ENCODE results near the gene SLC12A7. TPM values are rescaled to one million over a fixed set of nuclear protein-coding genes. Genes with fewer than 3 reads are reported as not detected.

SLC12A7 gene
- total and polyA plus RNA-seq, 9 donors: 5.9 to 33.9 (median 23.0) TPM

- intact Hi-C loops (cut with DNase I): no loop called here
Observed at GRCh38 chr5:1068895-1069719, 42.8 kb downstream of the SLC12A7 start.

DNA sequence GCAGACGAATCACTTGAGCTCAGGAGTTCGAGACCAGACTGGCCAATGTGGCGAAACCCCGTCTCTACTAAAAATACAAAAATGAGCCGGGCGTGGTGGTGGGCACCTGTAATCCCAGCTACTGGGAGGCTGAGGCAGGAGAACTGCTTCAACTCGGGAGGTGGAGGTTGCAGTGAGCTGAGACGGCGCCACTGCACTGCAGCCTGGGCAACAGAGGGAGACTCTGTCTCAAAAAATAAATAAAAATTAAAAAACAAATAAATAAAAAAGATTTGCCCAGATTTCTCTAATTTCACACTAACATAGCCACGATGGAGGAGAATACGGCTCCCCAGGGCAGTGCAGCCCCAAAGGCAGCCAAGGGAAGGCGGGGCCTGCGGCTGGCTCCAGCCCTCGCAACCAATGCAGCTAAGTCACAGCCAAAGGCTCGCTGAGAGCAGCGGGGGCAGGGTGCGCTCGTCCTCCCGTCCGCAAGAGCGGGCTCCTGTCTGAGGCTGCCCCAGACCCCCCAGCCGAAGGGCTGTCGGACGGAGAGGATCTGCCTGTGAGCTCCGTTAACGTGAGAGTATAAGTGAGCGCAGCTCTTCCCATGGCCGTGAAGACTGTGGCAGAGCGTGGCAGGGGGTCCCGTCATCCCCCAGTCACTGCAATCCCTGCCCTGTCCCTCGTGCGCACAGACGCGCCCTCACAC is 43.5 kb downstream of the SLC12A7 start:
- Histone ChIP-seq H3K4me3 (no peak overlapping the region), H3K9me3 (no peaks in the 10 kb centered on the region), H3K27me3 (no peaks in the 10 kb centered on the region), H3K4me1 (ENCODE audit: insufficient read depth) (no peaks in the 10 kb centered on the region), H3K36me3 (no peaks in the 10 kb centered on the region), H3K27ac (no peak overlapping the region)
- intact Hi-C loops (cut with DNase I): no loop called here
- DNase-seq: no peak
- TF ChIP-seq EP300 (IDR thresholded peaks at IDR 0.05) (no peak), POLR2A (IDR thresholded peaks at IDR 0.05) (no peak)
- TF ChIP-seq, protein P1, sequence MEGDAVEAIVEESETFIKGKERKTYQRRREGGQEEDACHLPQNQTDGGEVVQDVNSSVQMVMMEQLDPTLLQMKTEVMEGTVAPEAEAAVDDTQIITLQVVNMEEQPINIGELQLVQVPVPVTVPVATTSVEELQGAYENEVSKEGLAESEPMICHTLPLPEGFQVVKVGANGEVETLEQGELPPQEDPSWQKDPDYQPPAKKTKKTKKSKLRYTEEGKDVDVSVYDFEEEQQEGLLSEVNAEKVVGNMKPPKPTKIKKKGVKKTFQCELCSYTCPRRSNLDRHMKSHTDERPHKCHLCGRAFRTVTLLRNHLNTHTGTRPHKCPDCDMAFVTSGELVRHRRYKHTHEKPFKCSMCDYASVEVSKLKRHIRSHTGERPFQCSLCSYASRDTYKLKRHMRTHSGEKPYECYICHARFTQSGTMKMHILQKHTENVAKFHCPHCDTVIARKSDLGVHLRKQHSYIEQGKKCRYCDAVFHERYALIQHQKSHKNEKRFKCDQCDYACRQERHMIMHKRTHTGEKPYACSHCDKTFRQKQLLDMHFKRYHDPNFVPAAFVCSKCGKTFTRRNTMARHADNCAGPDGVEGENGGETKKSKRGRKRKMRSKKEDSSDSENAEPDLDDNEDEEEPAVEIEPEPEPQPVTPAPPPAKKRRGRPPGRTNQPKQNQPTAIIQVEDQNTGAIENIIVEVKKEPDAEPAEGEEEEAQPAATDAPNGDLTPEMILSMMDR (IDR thresholded peaks at IDR 0.05): no peak
- WGBS, 3 donors: 90 to 92% (median 91%) methylated on average over 34 of the region's 34 CpGs

More at GRCh38 chr5:1068895-1069719, 42.8 kb downstream of the SLC12A7 start:
- no peaks in the 10 kb centered on the region for H3K9me3 ChIP-seq
- no peak for DNase-seq
- H3K27ac ChIP-seq: no peak overlapping the region
- H3K36me3 ChIP-seq: no peaks in the 10 kb centered on the region
- no peaks in the 10 kb centered on the region for H3K27me3 ChIP-seq
- TF ChIP-seq POLR2A (IDR thresholded peaks at IDR 0.05) (no peak), EP300 (IDR thresholded peaks at IDR 0.05) (no peak)
- TF ChIP-seq, protein P1 (IDR thresholded peaks at IDR 0.05): no peak
- 90 to 93% (median 93%) methylated on average over 33 of the region's 33 CpGs for WGBS, 3 donors
- H3K4me3 ChIP-seq: no peak overlapping the region
- no peaks in the 10 kb centered on the region for H3K4me1 ChIP-seq (ENCODE audit: insufficient read depth)

- no peaks in the 10 kb centered on the region for H3K36me3 ChIP-seq
Observed at GRCh38 chr5:1067141-1068121, 44.4 kb downstream of the SLC12A7 start.

More at GRCh38 chr5:1067141-1068121, 44.4 kb downstream of the SLC12A7 start:
- DNase-seq: peak in 1 of 5 donors; percentile 21
- WGBS, 3 donors: 86% methylated on average over 45 of the region's 45 CpGs
- no peaks in the 10 kb centered on the region for H3K27me3 ChIP-seq
- no peak overlapping the region for H3K4me3 ChIP-seq
- TF ChIP-seq EP300 (IDR thresholded peaks at IDR 0.05): no peak
- TF ChIP-seq, protein P1 (IDR thresholded peaks at IDR 0.05): no peak
- no peak for TF ChIP-seq POLR2A (IDR thresholded peaks at IDR 0.05)
- no peak overlapping the region for H3K27ac ChIP-seq
- no peaks in the 10 kb centered on the region for H3K9me3 ChIP-seq
- no peaks in the 10 kb centered on the region for H3K4me1 ChIP-seq (ENCODE audit: insufficient read depth)
- intact Hi-C loops (cut with DNase I): no loop called here

Measured in ovary (tissue), 9 donors.